Measurements from ENCODE around the gene TMEM235. TPM values are rescaled to one million over a fixed set of nuclear protein-coding genes. Genes with fewer than 3 reads are reported as not detected.
A peak's percentile ranks its signal among the peaks of the same experiment; 100 is the strongest.

TMEM235 gene
- total RNA-seq, 1 donor from 2014 or later = not detected

DNA sequence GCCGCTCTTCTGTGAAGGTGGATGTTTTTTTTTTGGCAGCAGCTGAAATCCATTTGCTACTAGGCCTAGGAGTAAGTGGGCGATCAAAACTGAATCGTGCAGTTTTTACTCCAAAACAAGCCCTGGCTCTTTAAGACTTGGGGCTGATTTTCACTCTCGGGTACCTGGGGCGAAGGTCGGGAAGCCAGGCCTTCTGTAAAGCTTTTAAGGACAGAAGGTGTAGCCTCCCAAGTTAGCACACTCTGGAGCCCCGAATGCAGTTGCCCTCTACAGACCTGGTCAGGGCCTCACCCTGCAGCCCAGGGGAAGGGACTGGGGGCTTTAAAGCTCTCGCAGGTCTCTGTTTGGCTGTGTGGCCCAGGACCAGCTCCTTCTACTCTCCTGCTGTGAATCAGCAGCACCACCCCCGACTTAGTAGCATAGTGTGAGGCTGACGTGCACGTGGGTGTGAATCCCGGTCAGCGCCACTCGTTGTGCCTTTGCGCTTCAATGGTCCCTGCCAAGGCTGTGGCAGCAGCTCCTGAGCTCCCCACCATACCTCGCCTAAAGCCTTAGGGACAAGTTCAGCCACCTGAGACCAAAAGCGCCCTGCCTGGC lies 49.9 kb downstream of the TMEM235 start:
- H3K27ac Mint-ChIP-seq = no peak overlapping the region
- no peaks in the 10 kb centered on the region for H3K36me3 Mint-ChIP-seq (ENCODE audit: low read depth)
- H3K4me3 Mint-ChIP-seq = no peak overlapping the region
- intact Hi-C loops (cut with micrococcal nuclease) = no loop called here
- H3K4me1 Mint-ChIP-seq (ENCODE audit: low read depth) = peaks cover 20% of the 10 kb centered on the region
- no peak for DNase-seq (ENCODE audit: low spot score)
- H3K9me3 Mint-ChIP-seq = no peaks in the 10 kb centered on the region
- no peaks in the 10 kb centered on the region for H3K27me3 Mint-ChIP-seq (ENCODE audit: insufficient read depth)

DNA sequence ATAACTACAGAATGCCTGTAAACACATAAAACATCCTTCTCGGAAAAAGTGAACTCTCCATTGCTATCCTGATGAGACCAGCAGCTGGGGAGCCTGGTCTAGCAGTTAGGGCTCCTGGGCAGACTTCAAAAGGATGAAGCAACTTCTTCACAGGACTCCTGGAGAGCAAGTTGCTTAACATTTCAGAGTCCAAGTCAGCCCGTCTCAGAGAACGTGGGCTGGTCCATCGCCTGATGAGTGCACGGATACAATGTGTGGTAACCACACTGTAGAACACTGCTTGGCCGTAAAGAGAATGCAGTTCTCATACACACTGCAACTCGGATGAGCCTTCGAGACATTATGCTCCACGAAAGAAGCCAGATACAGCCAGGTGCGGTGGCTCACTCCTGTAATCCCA lies 52.7 kb downstream of the TMEM235 start:
- Mint-ChIP-seq H3K36me3 (ENCODE audit: low read depth) (no peaks in the 10 kb centered on the region), H3K9me3 (no peaks in the 10 kb centered on the region), H3K27me3 (ENCODE audit: insufficient read depth) (no peaks in the 10 kb centered on the region), H3K4me3 (no peak overlapping the region), H3K4me1 (ENCODE audit: low read depth) (peaks cover 17% of the 10 kb centered on the region), H3K27ac (no peak overlapping the region)
- intact Hi-C loops (cut with micrococcal nuclease) = no loop called here
- no peak for DNase-seq (ENCODE audit: low spot score)

DNA sequence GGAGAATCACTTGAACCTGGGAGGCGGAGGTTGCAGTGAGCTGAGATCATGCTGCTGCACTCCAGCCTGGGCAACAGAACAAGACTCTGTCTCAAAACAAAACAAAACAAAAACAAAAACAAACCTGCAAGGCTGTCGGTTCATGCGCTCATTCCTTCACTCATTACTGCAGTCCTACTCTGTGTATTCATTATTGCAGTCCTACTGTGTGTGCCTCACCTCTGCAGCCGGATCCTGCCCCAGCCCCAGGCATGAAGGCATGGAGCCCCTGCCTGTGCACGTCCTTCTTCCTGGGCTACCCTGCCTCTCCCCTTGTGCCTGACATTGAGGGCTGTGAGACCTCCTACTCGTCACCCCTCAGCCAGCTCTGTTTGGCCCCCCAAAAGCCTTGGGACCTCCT lies 57.6 kb downstream of the TMEM235 start:
- H3K27me3 Mint-ChIP-seq (ENCODE audit: insufficient read depth) = no peaks in the 10 kb centered on the region
- no peak overlapping the region for H3K27ac Mint-ChIP-seq
- no peaks in the 10 kb centered on the region for H3K36me3 Mint-ChIP-seq (ENCODE audit: low read depth)
- no peak for DNase-seq (ENCODE audit: low spot score)
- intact Hi-C loops (cut with micrococcal nuclease) = loop anchor here (1.0 kb wide), 2 partner anchors 71 to 133 kb away; partner anchors contain the start of gene SOCS3
- H3K9me3 Mint-ChIP-seq = no peaks in the 10 kb centered on the region
- peaks cover 6% of the 10 kb centered on the region for H3K4me1 Mint-ChIP-seq (ENCODE audit: low read depth)
- no peak overlapping the region for H3K4me3 Mint-ChIP-seq

DNA sequence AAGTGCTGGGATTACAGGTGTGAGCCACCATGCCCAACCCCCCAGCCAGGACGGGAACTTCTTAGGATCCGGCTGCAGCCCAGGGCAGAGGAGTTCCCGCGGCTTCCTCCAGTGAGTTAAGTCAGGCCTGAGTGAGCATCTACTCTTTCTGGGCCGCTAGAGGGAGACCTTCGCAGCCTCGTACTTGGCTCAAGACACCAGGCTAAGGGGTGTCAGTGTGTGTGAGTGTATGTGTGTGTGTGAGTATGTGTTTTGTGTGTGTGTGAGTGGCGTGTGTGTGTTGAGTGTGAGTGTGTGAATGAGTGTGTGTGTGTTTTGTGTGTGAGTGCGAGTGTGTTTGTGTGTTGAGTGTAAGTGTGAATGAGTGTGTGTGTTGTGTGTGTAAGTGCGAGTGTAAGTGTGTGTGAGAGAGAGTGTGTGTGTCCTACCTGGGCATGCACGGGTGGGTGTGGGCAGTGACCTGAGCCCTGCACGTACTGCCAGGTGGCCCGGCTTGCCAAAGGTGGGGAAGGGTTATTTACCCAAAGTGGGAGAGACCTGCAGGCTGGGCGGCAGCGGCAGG lies 58.5 kb downstream of the TMEM235 start:
- Mint-ChIP-seq H3K27me3 (ENCODE audit: insufficient read depth) (no peaks in the 10 kb centered on the region), H3K4me3 (no peak overlapping the region), H3K27ac (no peak overlapping the region), H3K36me3 (ENCODE audit: low read depth) (no peaks in the 10 kb centered on the region), H3K9me3 (no peaks in the 10 kb centered on the region), H3K4me1 (ENCODE audit: low read depth) (peaks cover 6% of the 10 kb centered on the region)
- intact Hi-C loops (cut with micrococcal nuclease) = loop anchor here (1.0 to 2.0 kb wide), 3 partner anchors 25 to 132 kb away; partner anchors contain the start of gene SOCS3
- DNase-seq (ENCODE audit: low spot score) = peak; percentile 68

Other genes starting within 250 kb of the TMEM235 start
- 265 and 268 TPM in 2 replicates for gene TMC6, start 102.9 kb upstream of the TMEM235 start, total RNA-seq
- gene TMC8, start 100.9 kb upstream of the TMEM235 start, total RNA-seq = 234 and 239 TPM in 2 replicates
- gene C17orf99, start 85.2 kb upstream of the TMEM235 start, total RNA-seq = not detected in 2 replicates
- gene SYNGR2, start 63.0 kb upstream of the TMEM235 start, total RNA-seq = 131 and 133 TPM in 2 replicates
- gene TK1, start 44.6 kb upstream of the TMEM235 start, total RNA-seq = 65.8 and 66.8 TPM in 2 replicates
- 26.2 and 27.7 TPM in 2 replicates for gene AFMID, start 44.3 kb upstream of the TMEM235 start, total RNA-seq
- gene BIRC5, start 17.4 kb upstream of the TMEM235 start, total RNA-seq = 39.4 and 39.6 TPM in 2 replicates
- gene SOCS3, start 128.4 kb downstream of the TMEM235 start, total RNA-seq = 75.4 and 76.3 TPM in 2 replicates
- gene PGS1, start 147.0 kb downstream of the TMEM235 start, total RNA-seq = 71.9 and 73.5 TPM in 2 replicates